Upper lobe of right lung (tissue), 1 donor: Measurements from ENCODE around the gene CHCHD3. TPM values are rescaled to one million over a fixed set of nuclear protein-coding genes. Genes with fewer than 3 reads are reported as not detected.

Experiments used
- ATAC-seq: fragments of 200-7000 bp; cut with Tn5 transposase; one replicate; pipeline ENCODE4 v1.9.1; 2020; ENCODE audit warnings: mild to moderate bottlenecking, moderate library complexity
- DNase-seq: peaks from one replicate; pipeline ENCODE4 v3.0.0-alpha.2; 2020
- H3K27ac ChIP-seq: fragments of 200-600 bp; one replicate; pipeline ENCODE4 v1.8.0; 2022
- H3K27me3 ChIP-seq: fragments of 200-600 bp; one replicate; pipeline ENCODE4 v1.8.0; 2022; ENCODE audit warnings: mild to moderate bottlenecking
- H3K36me3 ChIP-seq: fragments of 200-600 bp; one replicate; pipeline ENCODE4 v1.8.0; 2022
- H3K4me1 ChIP-seq: fragments of 200-600 bp; one replicate; pipeline ENCODE4 v1.8.0; 2022
- H3K4me3 ChIP-seq: fragments of 200-600 bp; one replicate; pipeline ENCODE4 v1.8.0; 2022; ENCODE audit warnings: mild to moderate bottlenecking
- H3K9me3 ChIP-seq: fragments of 200-600 bp; one replicate; pipeline ENCODE4 v1.8.0; 2022
- intact Hi-C: fragments of 100-400 bp; cut with DNase I; formaldehyde crosslinking; loops from one replicate; pipeline ENCODE4 v1.11.0; 2022
- total RNA-seq: library from RNA; stranded (reverse); fragmentation: NEBNext Ultra II Directional; extraction: Animal tissue kit (Norgen Biotek cat#: 25700); gene quantifications from one replicate; pipeline ENCODE4 v1.2.1, GENCODE V29; 2021
- TF ChIP-seq, protein P1 (sequence below): fragments of 200-600 bp; IDR thresholded peaks from one replicate; pipeline ENCODE4 v1.8.0; 2022; ENCODE audit warnings: antibody characterized with exemption
- donor health status: DM: no; HTN: yes; CAD: no; lungs with severe emphysema.

CHCHD3 gene
- total RNA-seq, 1 donor from 2014 or later: 43.0 TPM

DNA sequence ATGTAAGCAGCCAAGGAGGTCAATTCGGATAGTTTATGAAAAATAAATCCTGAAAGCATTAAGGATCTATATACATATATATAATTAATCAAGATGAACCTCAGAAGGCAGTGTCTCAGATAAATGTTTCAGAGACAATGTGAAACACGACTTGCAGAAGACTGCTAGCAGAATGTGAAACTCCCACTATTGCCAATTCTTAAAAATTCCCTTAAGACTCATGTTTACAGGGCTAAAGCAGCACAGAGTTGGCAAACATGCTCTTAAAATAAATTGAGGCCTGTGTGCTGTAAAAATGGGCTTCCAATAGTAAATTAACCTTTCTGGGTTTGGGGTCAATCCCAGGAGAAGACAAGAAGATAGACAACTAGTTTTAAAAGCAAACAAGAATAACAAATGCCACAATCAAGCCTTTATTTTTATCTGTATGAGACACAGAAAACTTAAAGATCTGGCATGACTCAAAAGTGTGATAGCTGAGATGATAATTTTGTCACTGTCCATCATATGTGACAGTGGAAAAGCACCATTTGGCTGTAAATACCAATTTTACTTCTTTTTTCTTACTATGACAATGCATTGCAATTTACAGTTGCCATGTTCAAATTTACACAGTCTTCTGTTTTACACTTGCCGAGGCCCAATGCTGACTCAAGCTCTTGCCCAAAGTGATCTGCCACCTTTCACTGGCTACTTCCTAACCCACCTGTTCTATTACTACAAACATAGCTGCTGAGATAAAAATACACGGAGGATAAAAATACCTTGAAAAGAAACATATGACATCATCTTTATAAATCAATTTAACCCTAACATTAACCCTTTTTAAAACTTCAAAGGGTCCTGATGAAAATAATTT lies 78.6 kb downstream of the CHCHD3 start:
- Histone ChIP-seq H3K36me3 (no peaks in the 10 kb centered on the region), H3K4me1 (peaks cover 9% of the 10 kb centered on the region), H3K27ac (no peak overlapping the region), H3K27me3 (no peaks in the 10 kb centered on the region), H3K4me3 (no peak overlapping the region), H3K9me3 (no peaks in the 10 kb centered on the region)
- intact Hi-C loops: no loop called here
- DNase-seq (no peak), ATAC-seq (no peak)
- TF ChIP-seq, protein P1, sequence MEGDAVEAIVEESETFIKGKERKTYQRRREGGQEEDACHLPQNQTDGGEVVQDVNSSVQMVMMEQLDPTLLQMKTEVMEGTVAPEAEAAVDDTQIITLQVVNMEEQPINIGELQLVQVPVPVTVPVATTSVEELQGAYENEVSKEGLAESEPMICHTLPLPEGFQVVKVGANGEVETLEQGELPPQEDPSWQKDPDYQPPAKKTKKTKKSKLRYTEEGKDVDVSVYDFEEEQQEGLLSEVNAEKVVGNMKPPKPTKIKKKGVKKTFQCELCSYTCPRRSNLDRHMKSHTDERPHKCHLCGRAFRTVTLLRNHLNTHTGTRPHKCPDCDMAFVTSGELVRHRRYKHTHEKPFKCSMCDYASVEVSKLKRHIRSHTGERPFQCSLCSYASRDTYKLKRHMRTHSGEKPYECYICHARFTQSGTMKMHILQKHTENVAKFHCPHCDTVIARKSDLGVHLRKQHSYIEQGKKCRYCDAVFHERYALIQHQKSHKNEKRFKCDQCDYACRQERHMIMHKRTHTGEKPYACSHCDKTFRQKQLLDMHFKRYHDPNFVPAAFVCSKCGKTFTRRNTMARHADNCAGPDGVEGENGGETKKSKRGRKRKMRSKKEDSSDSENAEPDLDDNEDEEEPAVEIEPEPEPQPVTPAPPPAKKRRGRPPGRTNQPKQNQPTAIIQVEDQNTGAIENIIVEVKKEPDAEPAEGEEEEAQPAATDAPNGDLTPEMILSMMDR: no peak

DNA sequence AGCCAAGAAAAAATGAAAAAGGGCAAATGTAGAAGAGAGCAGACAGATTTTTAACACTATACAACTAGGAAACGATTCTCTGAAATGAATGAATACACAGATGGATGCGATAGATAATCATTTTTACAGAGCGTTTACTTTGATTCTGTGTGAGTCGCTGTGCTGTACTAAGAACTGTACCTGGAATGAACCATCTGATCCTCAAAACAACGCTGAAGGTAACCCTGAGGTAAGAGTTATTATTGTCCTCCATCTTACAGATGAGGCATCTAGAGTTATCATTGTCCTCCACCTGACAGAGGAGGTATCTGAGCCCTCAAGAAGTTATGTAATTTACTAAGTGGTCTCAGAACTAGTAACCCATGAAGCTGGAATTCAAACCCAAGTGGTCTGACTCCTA lies 80.2 kb downstream of the CHCHD3 start:
- no peak overlapping the region for H3K27ac ChIP-seq
- no peak overlapping the region for H3K4me3 ChIP-seq
- H3K36me3 ChIP-seq: no peaks in the 10 kb centered on the region
- ATAC-seq: no peak
- TF ChIP-seq, protein P1: no peak
- no peaks in the 10 kb centered on the region for H3K27me3 ChIP-seq
- intact Hi-C loops: no loop called here
- H3K4me1 ChIP-seq: peaks cover 9% of the 10 kb centered on the region
- no peaks in the 10 kb centered on the region for H3K9me3 ChIP-seq
- no peak for DNase-seq

DNA sequence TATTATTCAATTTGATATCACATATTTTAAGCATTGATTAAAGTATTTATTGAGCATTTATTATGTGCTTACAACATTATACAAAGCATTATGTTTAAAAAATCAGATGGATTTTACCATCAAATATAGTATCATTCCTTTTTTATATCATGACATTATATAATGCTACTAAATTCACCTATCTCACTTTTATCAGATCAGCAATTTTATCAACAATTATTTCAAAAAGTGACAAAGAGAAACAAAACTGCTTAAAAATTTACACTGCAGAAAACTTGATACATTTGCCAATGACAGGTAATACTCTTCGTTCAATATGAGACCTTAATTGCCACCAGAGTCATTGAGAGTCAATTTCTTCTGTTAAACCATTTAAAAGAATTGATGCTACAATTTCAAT lies 82.0 kb downstream of the CHCHD3 start:
- TF ChIP-seq, protein P1: no peak
- intact Hi-C loops: no loop called here
- Histone ChIP-seq H3K9me3 (no peaks in the 10 kb centered on the region), H3K4me3 (no peak overlapping the region), H3K27ac (no peak overlapping the region), H3K27me3 (no peaks in the 10 kb centered on the region), H3K4me1 (peaks cover 9% of the 10 kb centered on the region), H3K36me3 (no peaks in the 10 kb centered on the region)
- no peak for DNase-seq
- ATAC-seq: no peak

DNA sequence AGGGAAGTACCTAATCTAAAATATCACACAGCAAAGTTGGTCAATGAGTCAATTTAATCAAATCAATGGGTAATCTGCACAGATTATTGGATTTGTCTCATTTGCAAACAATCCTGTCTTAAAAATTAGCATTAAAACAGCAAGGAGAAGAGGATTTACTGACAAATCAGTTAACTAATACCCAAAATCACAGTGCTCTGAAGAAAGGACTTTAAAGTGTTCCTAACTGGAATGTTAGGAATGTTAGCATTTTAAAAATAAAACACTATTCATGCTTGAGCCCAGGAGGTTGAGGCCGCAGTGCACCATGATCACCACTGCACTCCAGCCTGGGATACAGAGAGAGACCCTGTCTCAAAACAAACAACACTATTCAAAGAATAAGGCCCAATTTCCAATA lies 83.1 kb downstream of the CHCHD3 start:
- Histone ChIP-seq H3K9me3 (no peaks in the 10 kb centered on the region), H3K36me3 (no peaks in the 10 kb centered on the region), H3K4me3 (no peak overlapping the region), H3K27me3 (no peaks in the 10 kb centered on the region), H3K4me1 (peaks cover 9% of the 10 kb centered on the region), H3K27ac (no peak overlapping the region)
- ATAC-seq (no peak), DNase-seq (no peak)
- intact Hi-C loops: no loop called here
- TF ChIP-seq, protein P1: no peak

DNA sequence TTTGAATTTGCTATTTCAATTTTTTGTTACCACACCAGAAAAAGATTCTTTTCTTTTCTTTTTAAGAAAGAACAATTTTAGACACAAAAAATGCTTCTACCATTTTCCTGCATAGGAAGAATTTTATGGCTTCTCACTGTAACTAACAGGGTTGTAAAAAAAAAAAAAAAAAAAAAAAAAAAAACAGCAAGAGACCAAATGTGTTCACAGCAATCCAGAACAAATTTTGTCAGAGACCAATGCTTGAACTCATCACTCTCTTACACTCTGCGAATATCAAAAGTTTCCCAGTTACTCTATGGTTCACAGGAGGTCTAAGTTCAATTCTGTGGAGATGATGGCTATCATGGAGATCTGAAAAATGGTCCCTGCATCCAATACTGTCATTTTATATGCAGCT lies 84.4 kb downstream of the CHCHD3 start:
- no peak for ATAC-seq
- TF ChIP-seq, protein P1: no peak
- Histone ChIP-seq H3K27ac (no peak overlapping the region), H3K4me3 (no peak overlapping the region), H3K4me1 (peaks cover 9% of the 10 kb centered on the region), H3K27me3 (no peaks in the 10 kb centered on the region), H3K36me3 (no peaks in the 10 kb centered on the region), H3K9me3 (no peaks in the 10 kb centered on the region)
- intact Hi-C loops: no loop called here
- no peak for DNase-seq
